ENCODE data around the gene NKPD1.

Gene NKPD1

DNA sequence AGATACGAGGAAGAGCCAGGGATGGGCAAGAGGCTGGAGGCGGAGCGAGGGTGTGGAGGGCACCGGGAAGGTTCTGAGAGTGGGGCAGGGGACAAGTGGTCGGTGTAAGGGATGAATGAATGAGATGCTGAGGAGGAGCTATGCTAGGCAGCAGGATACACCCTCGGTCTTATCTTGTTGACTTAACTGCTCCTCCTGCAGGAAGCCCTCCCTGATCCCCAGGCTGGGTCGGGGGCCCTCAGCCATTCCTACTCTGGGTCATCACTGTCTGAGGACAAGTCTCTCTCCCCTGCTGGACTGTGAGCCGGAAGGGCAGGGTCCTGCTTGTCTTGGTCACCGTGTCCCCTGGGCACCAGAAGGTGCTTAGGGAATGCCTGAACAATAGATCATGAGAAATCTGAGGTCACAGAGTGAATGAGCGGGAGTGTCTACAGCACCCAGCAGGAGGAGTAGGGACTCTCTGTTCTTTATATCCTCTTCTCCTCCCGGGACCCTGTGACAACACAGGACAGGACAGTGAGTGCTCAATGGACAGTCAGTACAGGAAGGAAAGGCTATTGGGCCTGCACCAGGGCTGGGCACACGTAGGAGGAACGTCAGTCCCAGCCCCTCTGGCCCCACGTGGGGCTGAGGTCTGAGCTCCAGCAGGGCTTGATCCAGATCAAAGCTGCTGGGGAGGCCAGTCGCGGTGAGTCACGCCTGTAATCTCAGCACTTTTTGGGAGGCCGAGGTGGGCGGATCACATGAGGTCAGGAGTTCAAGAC is 6.5 kb downstream of the NKPD1 start:
- DNase-seq, result no peak

DNA sequence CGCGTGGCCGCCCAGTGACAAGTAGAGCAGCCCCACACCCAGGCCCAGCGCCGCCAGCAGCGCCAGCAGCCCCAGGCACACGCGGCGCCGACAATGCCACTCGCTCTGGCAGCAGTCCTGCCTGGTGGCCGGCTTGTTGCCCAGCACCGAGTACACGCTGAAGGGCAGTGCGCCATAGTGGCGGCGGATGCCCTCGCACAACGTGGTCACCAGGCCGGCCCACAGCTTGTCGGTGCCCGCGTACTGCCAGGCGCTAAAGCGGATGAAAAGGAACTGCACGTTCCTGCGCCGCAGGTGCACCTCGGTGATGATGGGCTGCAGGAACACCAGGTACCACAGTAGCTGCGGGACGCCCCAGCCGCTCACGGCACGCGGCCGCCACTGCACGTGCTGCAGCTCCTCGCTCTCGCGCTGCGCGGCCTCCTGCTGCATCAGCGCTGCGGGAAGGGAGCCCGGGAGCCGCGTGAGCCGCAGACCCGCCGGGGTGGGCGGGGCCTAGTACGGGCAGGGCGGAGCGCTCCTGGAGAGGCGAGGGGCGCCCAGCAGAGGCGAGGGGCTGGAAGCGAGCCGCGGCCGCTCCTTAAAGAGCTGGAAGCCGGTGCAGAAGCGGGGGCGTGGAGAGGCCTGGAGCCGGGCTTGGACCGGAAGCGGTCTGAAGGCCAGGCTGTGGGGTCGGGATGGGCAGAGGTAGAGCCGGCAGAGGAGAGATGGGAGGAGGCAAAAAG is 7.3 kb downstream of the NKPD1 start:
- no peak for DNase-seq

DNA sequence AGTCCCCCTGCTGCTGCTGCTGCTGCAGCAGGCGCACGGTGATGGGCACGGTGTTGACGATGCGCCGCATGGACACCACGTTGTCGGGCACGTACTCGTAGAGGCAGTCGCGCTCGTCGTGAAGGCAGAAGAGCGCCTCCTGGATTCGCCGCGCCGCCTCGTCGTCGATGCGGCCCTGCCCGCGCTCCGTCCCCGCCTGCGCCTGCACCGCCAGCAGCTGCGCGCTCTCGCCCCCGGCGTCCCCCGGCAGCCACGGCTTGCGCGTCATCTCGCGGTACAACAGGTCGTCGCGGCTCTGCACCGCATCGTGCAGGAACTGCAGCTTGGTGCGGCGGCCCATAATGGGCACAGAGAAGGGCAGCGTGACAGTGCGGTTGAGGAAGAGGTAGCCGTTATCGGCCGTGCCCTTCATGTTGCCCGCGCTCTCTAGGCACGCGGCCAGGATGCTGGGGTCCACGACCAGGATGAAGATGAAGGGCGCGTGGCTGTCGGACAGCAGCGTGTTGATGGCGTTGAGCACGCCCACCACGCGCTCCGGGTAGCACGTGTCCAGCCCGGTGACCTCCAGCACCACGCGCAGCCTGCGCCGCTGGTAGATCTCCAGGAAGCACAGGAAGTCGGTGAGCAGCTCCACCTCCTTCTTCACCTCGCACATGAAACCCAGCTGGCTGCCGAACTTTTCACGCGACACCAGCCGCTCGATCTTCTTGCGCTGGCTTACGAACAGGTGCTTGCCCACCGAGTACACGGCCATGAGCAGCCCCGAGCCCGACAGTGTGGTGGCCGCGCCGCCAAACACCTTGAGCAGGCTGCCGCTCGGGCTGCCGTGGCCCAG is 8.1 kb downstream of the NKPD1 start:
- DNase-seq, result peak; percentile 37

DNA sequence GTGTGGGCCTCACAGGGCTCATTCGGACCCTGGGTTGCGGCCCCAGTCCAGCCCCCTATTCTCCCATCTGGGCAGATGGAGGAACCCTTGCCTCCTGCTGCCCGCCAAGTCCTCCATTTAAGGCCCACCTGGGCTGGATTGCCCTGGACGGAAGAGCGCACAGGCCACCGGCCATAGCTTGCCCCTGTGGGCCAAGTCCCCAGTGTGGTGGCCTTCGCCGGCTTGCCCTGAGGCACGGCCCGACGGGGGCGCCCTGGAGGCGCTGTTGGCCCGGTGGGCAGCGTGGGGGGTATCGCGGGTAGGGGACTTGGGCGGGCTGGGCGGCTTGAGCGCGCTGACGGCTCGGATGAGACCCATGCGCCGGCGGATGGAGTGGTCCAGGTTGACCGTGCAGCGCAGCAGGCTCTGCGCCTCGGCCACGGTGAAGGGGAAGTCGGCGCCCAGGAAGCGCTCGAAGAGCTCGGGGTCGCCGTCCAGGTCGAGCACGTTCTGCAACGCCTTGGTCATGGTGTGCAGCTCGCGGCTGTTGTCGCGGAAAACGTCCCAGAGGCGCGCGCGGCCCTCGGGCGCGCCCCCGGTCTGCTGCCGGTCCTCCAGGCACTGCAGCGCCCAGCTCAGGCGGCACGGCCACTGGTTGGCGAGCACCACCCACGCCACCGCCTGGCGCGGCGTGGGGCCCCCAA is 8.8 kb downstream of the NKPD1 start:
- DNase-seq, result no peak

DNA sequence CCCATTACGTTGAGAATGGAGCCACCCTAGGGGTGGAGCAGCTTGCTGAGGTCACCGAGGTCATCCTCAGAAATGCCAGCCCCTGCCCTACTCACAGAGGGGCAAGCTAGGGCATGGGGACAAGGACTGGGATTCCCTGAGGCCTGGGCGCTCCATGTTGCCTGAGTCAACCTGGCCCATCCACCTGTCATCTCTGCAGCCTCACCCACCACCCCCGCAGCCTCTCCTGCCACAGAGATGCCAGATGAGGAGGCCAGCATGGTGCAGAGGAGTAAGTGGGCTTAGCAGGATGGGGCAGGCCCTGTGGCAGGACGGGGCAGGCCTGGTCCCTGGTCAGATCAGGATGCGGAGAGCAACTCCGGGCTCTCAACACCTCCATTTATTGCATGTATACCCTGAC is 9.5 kb downstream of the NKPD1 start:
- no peak for DNase-seq

DNA sequence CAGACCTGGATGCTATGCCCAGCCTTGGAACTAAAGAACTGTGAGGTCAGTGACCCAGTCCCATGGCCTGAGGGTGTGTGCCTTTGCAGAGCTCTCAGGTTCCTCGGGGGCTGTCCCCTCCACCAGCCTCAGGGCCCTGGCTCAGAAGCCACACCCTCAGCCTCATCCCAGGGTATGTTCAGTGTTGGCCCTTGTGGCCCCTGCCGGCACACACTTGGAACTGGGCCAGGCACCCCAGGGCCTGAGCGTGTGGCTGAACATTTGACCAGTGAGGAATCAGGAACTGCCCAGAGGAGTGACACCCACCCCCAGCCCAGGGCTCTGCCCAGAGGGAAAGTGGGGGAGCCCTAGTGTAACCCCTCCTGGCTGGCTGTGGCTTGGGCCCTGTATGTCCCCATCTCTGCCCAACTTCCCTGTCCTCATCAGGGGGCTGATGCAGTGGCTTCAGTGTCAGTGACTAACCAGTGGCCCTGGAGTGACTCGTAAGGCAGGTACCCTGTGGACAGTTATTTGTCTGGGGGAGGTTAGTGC is 10.0 kb downstream of the NKPD1 start:
- no peak for DNase-seq

DNA sequence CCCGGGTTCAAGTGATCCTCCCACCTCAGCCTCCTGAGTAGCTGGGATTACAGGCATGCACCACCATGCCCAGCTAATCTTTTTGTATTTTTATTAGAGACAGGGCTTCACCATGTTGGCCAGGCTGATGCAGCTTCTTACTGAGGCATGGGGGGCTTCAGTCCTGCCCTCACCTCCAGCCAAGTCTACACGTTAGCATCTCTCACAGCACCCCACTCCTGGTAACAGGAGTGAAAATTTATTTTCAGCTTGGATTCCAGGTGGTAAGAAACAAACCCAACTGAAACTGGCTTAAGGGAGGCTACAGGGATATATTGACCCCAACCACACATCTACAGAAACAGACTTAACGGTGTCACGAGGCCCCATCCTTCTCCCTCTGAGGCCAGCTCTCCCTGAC is 10.6 kb downstream of the NKPD1 start:
- DNase-seq, result no peak

DNA sequence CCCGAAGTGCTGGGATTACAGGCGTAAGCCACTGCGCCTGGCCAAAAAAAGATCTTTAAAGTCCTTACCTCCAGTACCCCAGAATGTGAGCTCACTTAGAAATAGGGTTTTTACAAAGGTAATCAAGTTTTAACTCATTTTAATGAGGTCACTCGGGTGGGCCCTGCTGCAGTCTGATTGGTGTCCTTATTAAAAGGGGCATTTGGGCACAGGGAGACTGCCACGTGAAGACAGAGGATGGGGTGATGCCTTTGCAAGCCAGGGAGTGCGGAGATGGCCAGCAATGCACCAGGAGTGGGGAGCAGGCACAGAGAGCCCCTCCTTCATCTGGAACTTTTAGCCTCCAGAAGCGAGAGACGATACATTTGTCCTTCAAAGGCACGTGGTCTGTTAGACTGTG is 11.7 kb downstream of the NKPD1 start:
- no peak for DNase-seq

DNA sequence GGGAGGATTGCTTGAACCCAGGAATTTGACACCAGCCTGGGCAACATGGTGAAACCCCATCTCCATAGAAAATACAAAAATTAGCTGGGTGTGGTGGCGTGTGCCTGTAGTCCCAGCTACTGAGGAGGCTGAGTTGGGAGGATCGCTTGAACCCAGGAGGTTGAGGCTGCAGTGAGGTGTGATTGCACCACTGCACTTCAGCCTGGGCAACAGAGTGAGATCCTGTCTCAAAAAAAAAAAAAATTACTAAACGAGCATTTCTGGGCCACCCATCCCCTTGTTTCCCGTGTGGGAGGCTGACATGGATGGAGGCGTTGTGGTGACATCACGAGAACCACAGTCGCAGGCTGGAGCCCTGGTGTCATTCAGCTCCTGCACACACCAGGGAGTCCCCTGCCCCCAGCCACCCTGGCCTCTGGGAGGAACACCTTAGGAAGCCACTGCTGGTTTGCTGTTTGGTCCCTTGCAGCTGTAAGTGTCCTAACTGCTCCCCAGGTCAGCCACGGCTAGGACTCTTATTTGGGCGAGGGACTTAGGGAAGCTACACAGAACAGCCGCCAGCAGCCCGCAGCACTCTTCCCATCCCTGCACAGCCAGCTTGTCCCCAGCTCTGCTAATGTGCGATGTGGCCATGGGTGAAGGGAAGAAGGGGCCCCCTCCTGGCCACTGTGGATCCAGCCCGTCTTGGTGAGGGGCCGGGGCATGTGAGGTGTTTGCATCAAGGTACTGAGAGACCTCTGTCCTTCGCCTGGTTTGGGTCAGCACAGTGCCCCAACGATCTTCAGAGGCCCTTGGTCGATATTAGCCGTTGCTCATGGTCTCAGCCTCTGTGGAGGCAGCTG is 12.7 kb downstream of the NKPD1 start:
- no peak for DNase-seq

DNA sequence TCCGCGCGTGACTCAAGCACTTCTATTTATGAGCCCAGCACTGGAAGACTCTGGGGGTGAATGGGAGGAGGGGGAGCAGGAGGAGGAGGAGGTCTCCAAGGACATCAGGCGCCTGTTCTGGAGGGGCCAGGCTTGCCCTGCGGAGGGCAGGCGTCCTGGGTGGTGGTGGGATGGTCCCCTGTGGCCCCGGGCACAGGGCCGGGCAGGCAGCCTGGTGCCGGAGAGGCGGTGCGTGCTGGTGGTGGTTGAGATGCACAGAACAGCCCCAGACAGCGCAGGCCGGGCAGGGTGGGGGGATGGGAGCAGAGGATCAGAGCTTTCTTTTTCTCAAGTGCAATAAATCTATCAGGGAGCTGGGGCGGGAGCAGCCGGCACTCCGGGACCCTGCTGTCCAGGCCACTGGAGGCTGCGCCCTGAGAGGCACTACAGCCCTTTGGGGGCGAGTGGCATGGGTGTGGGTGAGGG is 14.0 kb downstream of the NKPD1 start:
- no peak for DNase-seq

DNA sequence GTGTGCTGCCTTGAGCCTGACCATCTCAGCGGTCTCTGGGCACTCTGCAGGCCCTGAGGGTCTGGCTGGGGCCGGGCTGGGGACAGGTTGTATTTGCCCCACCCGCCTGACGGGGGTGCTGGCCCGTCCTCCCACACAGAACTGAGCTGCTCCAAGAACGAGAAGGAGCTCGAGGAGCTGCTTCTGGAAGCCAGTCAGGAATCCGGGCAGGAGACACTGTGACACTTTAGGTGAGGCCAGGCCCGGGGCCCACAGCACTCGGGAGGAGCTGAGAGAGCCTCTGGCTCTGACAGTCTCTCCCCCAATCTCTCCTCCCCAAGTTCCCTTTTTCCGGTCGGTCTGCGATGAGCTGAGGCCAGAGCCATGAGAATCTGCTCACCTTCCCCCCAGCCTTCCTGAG is 14.5 kb downstream of the NKPD1 start:
- DNase-seq, result no peak

DNA sequence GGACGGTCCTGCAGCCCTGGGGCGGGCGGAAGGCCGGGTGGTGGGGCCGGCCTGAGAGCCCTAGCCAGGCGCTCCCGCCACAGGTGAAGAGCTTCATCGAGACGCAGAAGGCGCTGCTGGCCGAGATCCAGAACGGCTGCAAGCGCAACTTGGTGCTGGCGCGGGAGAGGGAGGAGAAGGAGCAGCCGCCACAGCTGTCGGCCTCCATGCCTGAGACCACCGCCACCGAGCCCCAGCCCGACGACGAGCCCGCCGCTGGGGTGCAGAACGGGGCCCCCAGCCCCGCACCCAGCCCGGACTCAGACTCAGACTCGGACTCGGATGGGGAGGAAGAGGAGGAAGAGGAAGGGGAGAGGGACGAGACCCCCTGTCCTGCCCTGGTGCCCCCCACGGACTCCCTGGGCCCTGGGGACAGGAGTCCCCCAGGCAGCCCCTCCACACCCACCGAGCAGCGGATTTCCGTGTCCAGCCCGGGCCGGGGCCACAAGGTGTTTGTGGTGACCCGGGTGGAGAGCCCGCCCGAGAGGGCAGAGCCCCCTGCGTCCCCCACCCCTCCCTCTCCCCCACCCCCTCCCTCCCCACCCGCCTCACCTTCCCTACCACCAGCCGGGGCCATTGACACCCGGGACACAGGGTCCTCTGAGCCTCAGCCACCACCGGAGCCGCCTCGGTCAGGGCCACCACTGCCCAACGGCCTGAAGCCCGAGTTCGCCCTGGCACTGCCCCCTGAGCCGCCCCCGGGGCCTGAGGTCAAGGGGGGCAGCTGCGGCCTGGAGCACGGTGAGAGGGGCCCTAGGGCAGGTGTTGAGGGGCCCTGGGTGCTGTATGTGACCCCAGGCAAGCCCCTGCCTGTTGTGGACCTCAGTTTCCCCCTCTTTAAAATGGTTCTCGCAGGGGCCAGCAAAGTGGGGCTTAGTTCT is 15.3 kb downstream of the NKPD1 start:
- no peak for DNase-seq

DNA sequence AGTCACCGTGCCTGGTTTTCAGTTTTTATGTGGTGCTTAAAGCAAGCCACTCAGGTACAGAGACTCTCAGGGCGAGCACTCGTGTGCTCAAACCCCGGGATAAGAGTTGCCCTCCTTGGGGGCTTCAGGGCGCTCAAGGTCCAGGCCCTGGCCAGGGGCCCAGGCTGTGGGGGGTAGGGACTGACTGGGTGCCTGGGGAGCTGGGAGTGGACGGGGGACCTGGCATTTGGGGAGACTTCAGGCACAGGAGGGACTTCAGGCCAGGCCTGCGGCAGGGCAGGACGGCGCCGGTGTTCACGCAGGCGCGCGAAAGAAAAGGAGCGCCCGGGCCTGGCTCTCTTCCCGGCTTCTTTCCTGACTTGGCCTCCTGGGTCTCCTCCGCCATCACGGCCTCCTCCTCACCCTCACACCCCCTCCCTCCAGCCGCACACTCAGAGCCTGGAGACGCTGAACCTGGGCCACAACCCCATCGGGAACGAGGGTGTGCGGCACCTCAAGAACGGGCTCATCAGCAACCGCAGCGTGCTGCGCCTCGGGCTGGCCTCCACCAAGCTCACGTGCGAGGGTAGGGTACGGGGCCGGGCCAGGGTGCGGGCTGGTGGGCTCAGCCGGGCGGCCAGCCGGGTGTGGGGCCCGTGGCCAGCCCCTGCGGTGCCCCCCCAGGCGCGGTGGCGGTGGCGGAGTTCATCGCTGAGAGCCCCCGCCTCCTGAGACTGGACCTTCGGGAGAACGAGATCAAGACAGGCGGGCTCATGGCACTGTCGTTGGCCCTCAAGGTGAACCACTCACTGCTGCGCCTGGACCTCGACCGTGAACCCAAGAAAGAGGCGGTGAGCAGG is 16.1 kb downstream of the NKPD1 start:
- DNase-seq, result no peak

DNA sequence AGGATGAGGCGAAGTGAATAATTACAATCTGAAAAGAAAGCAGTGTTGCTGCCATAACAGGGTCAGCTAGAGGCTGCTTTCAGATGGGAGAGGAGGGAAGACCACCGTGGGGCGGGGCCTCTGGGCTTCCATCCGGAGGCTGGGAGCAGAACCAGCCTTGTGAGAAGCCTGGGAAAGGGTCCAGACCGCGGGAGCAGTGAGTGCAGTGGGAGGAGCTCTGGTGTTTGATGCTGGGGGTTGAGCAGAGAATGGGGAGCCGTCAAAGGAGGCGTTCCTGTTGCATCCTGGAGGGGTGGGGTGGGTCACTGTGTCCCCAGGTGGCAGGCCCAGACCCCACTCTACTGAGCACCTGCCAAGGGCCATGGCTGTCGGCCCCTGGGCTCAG is 18.1 kb downstream of the NKPD1 start:
- DNase-seq, result no peak

DNA sequence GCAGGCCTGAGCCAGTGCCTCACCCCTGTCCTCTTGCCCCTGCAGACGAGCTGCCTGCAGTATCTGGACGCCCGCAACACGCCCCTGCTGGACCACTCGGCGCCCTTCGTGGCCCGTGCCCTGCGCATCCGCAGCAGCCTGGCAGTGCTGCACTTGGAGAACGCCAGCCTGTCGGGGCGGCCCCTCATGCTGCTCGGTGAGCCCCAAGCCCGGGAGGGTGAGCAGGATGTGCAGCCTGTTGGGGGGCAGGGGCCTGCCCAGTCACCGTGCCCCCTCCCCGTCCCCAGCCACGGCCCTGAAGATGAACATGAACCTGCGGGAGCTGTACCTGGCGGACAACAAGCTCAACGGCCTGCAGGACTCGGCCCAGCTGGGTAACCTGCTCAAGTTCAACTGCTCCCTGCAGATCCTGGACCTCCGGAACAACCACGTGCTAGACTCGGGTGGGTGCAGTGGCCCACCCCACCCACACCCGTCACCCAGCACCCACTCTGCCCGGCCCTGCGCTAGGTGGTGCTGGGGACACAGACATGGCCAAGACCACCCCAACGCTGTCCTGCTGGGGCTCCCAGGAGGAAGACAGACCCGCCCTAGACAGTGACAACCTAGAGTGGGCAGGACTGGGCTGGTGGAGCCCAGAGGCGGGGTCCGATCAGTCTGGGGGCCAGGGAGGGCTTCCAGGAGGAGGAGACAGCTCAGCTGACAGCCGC is 18.6 kb downstream of the NKPD1 start:
- no peak for DNase-seq

DNA sequence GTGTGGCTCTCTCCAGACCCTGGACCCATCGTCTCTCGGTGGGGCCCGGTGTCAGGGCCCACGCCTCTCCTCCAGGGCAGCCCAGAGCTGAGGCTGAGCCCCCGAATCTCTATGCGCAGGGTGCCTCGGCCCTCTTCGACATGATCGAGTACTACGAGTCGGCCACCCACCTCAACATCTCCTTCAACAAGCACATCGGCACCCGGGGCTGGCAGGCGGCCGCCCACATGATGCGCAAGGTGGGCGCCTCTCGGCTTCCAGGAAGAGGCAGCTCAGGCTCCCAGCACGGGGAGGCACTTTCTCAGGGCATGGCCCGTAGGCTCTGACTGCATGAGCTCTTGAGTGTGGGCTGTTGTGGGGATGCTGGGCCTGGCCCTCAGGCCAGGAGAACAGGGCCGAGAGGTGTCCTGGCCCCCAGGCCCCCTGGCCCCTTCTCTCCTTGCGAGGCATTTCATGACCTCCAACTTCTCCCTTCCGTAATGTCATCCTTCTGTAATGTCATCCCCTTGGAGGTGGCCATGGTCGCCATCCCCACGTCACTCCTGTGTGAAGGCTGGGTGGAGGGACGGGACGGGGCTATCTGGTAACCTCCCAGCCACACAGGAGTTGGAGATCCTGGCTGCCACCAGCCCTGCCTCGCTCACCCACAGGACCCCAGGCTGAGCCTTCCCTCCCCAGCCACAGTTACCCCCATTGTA is 19.4 kb downstream of the NKPD1 start:
- DNase-seq, result no peak

DNA sequence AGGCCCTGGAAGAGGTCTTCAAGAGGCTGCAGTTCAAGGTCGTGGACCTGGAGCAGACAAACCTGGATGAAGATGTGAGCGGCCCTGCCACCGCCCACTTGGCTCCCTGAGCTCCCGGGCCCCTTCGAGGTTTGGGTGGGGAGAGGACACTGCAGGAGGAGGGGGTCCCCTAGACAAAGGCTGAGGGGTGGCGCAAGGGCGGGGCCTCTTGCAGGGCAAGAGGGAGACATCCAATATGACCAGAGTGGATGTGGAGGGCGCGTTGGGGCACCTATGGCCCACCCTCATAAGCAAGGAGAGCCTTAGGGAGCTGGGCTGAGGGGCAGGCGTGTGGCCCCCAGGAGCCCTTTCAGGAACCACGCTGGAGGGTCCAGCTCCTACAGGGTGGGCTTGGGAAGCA is 20.2 kb downstream of the NKPD1 start:
- DNase-seq, result no peak

DNA sequence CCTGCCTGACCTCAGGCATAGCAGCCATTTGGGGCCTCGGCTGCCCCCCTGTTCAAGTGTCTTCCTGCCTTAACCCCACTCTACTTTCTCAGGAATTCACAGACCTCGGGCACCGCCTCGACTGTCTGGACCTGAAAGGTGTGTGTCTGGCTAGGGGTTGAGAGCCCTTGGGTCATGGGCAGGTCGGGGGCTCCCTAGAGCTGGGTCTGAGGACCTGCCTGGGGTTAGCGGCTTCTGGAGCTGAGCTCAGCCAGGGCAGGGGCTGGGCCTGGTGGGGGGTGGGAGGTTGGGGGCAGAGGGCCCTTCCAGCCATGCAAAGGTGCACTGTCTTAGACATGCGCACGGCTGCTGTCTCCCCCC is 20.7 kb downstream of the NKPD1 start:
- DNase-seq, result no peak

Measured in activated gamma-delta T cell (primary cell).